ENCODE results near the gene ADISSP. TPM values are rescaled to one million over a fixed set of nuclear protein-coding genes. Genes with fewer than 3 reads are reported as not detected.
A peak's percentile ranks its signal among the peaks of the same experiment; 100 is the strongest.

ADISSP gene
- total and polyA plus RNA-seq, 2 of the 13 experiments (the other 11 are each of a cell fraction or from before 2014, with no cell fraction given) = 38.3 to 90.6 TPM

GRCh38 chr20:3785240-3786125 is 17.9 kb upstream of the ADISSP start (continued):
- TF ChIP-seq GRHL1 (CRISPR knock-in tag; conservative IDR thresholded peaks at IDR 0.05) = no peak
- no peak; the same call in 1 of the 2 replicates for TF ChIP-seq ZNF691 (CRISPR knock-in tag; IDR thresholded peaks at IDR 0.05; ENCODE audit: borderline replicate concordance, low read depth)
- no peak; the same call in 1 of the 2 replicates for TF ChIP-seq KLF15 (CRISPR knock-in tag; IDR thresholded peaks at IDR 0.05; ENCODE audit: borderline replicate concordance)
- no peak for TF ChIP-seq GMEB1 (CRISPR knock-in tag; IDR thresholded peaks at IDR 0.05; ENCODE audit: borderline replicate concordance)
- TF ChIP-seq ZNF318 (CRISPR knock-in tag; IDR thresholded peaks at IDR 0.05) = peak; percentile 80; the same call in 1 of the 2 replicates
- TF ChIP-seq ZNF790 (CRISPR knock-in tag; IDR thresholded peaks at IDR 0.05; ENCODE audit: borderline replicate concordance) = no peak
- TF ChIP-seq SAP130 (CRISPR knock-in tag; IDR thresholded peaks at IDR 0.05; ENCODE audit: low read depth) = peak; percentile 32; the same call in 1 of the 2 replicates
- no peak for TF ChIP-seq ETV5 (CRISPR knock-in tag; IDR thresholded peaks at IDR 0.05; ENCODE audit: borderline replicate concordance)
- TF ChIP-seq ZNF570 (CRISPR knock-in tag; IDR thresholded peaks at IDR 0.05; ENCODE audit: borderline replicate concordance) = no peak
- TF ChIP-seq ZNF678 (CRISPR knock-in tag; IDR thresholded peaks at IDR 0.05) = no peak
- no peak for TF ChIP-seq ZNF160 (CRISPR knock-in tag; IDR thresholded peaks at IDR 0.05)
- TF ChIP-seq BORCS8-MEF2B (CRISPR knock-in tag; IDR thresholded peaks at IDR 0.05) = no peak
- no peak for TF ChIP-seq TCF12 (IDR thresholded peaks at IDR 0.05)
- TF ChIP-seq TCF12 (CRISPR knock-in tag; IDR thresholded peaks at IDR 0.05) = no peak

Data from HepG2 (cell line).